HG03097 (cell line): Measurements from ENCODE around the gene ITIH4.
"Not testable (repeated sequence)": the region's sequence is repeated elsewhere in the genome, so short reads cannot be mapped to it uniquely, and the experiment has no call there.

ENCODE experiments used
- ATAC-seq: cut with Tn5 transposase; IDR thresholded peaks from one replicate; pipeline ENCODE4 v1.9.1; 2021; ENCODE audit not compliant: unreplicated experiment, low FRiP score

ITIH4 gene

GRCh38 chr3:52787246-52787645 is 43.2 kb downstream of the ITIH4 start:
- ATAC-seq, result no peak

DNA sequence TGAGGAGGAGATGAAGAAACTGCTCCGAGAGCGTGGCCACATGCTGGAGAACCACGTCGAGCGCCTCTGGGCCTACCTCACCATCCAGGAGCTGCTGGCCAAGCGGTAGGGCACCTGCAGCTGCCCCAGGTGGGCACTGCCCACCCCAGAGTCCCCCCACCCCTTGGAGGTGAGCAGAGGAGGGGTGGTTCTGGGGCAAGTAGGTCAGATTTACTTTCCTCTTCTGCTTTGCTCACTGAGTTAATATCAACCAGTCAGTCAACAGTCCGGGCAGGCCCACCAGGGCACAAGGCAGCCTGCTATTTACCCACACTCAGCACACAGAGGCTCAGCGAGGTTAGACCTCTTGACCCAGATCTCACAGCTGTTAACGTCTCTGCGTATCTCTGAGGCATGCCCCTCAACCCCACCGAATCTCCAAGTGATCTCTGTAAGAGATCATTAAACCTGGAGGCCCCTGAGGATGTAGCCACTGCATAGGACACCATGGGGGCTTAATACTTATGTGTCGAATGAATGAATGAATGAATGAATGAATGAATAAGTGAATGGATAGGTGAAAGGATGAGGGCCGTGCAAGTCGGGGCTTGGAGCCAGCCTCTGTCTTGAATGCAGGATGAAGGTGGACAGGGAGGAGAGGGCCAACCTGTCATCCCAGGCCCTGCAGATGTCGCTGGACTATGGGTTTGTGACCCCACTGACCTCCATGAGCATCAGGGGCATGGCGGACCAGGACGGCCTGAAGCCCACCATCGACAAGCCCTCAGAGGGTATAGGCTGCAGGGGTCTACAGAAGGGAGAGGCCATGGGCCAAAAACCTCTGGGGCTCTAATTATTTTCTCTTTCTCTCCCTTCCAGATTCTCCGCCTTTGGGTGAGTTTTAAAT is 43.9 kb downstream of the ITIH4 start:
- ATAC-seq, result no peak

DNA sequence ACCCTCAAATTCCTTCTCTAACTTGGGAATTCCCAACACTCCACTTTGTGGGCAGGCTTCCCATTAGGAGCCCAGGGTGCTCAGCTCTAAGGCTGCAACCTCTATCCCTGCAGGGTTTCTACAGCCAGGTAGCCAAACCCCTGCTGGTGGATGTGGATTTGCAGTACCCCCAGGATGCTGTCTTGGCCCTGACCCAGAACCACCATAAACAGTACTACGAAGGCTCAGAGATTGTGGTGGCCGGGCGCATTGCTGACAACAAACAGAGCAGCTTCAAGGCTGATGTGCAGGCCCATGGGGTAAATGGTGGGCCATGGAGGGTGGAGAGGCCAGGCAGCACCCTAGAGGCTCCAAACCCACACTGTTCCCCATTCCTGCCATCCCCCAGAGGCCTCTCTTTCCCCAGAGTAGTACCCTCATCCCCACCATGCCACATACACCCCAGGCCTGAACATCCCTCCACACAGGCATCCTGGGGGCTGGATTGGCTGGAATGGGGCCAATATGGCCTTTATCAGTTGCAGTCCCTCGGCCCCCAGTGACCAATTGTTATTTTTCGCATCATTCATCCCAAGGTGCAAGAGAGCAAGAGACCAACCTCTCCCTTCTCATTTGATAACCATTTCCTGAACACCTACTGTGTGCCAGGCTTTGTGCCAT is 45.4 kb downstream of the ITIH4 start:
- ATAC-seq, result no peak

DNA sequence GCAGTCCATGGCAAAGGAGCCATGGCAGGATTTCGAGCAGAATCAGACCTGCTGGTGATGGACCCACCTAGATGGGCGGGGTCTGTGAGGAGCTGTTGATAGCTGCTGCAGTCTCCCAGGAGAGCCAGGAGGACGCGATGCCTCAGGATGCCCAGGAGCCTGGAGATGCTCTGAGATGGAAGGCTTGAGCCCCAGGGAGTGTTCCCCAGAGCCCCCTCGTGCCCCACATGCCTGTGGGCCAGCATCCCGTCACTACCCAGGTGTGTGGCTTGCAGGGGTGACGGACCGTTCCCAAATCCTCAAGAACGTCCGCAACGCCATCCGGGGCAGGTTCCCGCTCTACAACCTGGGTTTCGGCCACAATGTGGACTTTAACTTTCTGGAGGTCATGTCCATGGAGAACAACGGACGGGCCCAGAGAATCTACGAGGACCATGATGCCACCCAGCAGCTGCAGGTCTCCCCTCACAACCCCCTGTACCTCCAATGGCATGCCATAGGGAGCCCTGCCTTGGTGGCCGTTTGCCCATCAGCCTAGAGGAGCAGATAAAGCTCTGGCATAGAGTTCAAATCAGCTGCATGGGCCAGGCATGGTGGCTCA is 46.4 kb downstream of the ITIH4 start:
- ATAC-seq, result no peak

DNA sequence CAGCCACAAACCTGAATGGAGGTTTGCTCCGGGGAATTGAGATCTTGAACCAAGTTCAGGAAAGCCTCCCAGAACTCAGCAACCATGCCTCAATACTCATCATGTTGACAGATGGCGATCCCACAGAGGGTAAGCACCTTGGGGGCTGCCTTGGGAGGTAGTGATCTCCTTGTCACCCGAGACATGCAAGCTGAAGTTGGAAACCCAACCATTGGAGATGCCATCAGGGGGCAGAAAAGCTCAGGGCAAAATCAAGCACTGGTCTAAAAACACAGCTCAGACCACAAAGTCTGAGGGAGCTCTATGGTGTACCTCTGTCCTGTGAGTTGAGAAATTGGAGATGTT is 47.3 kb downstream of the ITIH4 start:
- ATAC-seq, result no peak

DNA sequence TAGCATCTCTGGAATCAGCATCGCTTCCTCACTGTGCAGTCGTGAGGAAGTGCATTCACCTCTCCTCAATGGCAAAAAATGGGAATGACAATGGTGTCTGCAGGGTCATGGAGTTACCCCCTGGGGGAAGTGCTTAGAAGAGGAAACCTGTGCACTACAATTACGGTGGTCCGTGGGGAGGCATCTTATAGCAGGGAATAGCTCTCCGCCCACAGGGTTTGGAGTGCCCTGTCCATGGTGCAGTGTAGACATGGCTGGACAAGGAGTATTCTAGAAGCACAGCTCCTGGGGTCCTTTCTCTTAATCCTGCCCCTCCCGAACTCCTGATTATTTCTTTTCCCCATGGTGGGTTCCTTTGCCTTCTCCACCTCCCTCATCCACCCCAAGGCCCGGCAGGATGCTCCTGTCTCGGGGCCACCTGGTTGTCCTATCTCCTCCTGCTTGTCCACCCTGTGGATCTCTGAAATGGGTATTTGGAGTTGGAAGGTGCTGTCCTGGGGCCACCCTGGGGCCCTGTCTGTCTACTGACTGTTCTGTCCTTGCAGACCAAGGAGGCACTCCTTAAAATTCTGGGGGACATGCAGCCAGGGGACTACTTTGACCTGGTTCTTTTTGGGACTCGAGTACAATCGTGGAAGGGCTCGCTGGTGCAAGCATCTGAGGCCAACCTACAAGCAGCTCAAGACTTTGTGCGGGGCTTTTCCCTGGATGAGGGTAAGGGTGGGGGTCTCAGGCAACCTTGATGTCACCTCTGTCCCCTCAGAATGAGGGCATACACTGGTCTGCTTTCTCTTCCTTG is 47.9 kb downstream of the ITIH4 start:
- no peak for ATAC-seq

- no peak for ATAC-seq
Measured at GRCh38 chr3:52781741-52782140, 48.7 kb downstream of the ITIH4 start.

DNA sequence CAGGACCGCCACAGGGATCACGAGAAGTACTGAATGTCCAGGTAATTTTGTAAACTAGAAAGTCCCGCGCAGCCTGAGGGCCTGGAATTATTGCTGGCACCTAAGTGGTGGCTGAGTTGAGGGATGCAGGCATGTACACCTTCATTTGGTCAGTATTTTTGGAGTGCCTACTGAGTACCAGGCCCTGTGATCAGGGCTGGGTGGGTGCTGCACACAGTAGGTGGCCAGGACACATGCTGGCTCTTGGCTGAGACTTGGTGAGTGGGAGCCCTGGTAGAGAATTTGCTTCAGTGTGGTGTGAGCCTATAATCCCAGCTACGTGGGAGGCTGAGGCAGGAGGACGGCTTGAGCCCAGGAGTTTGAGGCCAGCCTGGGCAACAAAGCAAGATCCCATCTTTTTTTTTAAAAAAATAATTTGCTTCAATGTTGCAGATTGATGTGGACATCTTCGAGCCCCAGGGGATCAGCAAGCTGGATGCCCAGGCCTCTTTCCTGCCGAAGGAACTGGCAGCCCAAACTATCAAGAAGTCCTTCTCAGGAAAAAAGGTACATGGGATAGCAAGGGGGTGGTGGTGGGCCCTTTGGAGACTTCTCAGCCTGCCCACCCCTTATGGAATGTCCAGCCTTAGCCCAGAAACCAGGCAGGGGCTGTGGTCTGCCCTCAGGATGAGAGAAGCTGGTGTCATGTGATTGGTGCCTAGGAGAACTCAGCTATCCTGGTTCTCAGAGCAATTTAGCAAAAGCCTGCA is 50.5 kb downstream of the ITIH4 start:
- ATAC-seq, result no peak

DNA sequence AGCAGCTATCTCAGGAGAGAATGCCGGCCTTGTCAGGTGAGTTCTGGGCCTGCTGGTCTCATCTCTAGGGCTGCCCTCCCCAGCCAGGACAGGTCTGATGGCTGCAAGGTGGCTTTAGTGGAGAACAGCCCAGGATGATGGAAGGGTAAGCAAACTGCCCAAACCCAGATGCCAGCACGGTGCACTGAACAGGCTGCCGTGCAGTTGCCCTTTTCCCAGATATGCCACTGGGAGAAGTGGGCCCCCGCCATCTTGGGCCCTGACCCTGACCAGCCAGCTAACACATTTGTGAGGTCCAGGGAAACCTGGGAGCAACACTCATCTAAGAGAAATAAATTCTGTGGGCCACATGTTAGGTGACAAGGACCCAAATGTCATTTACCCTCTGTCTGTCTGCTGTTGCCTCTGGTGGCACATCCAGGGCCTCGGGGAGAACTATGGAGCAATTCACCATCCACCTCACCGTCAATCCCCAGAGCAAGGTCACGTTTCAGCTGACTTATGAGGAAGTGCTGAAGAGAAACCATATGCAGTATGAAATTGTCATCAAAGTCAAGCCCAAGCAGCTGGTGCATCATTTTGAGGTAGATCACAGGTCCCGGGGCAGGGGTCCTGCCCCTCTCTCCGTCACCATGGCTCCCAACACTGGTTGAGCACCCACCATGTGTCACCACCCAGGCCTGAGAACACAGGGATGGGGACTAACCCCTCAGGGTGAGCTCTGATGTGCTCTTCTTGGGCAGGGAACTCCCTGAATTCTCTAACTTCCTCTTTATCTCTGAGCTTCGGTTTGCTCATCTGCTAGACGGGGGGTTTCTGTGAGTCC is 51.2 kb downstream of the ITIH4 start:
- ATAC-seq, result no peak

GRCh38 chr3:52777959-52778805 is 52.3 kb downstream of the ITIH4 start:
- ATAC-seq, result no peak

DNA sequence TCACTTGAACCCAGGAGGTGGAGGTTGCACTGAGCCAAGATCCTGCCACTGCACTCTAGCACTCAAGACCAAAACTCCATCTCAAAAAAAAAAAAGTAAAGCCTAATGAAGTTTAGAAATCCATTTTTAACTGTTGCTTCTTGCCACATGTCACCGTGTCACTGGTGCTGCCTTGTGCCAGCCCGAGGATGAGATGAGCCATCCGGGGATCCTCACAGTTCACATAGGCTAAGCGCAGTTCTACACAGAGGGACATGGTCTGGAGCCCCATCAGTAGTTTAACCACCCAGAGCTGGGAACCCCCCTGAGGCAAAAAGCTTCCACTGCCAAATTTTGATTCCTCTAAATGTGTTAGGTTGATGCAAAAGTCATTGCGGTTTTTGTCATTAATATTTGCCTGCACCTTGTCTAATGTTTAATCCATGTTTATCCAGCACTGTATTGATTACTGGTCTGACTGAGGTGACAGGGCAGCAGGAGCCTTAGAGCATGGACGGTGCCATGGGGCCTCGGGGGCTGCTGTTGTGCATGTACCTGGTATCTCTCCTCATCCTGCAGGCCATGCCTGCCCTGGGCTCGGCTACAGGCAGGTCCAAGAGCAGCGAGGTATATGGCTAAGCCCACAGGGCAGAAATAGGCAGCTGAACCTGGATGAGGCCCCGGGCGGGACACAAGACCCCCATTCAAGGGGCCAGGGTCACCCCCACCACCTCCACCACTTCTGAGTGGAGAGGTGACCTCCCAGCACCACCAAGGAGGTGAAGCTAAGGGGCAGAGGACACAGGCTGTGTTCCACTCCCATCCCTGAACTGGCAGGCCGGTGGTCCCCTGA is 53.1 kb downstream of the ITIH4 start, which contains the start of gene ITIH1:
Gene ITIH1, plus strand, starts transcription at position 473 of the 832 bp plus-strand sequence. Its CDS starts 17 bp downstream, at position 490.
- ATAC-seq, result no peak

- not testable (repeated sequence) for ATAC-seq
Measured at GRCh38 chr3:52776486-52776885, 54.0 kb downstream of the ITIH4 start.

- no peak for ATAC-seq
Measured at GRCh38 chr3:52775877-52776276, 54.6 kb downstream of the ITIH4 start.

GRCh38 chr3:52774901-52775864 is 55.3 kb downstream of the ITIH4 start:
- ATAC-seq, result no peak

DNA sequence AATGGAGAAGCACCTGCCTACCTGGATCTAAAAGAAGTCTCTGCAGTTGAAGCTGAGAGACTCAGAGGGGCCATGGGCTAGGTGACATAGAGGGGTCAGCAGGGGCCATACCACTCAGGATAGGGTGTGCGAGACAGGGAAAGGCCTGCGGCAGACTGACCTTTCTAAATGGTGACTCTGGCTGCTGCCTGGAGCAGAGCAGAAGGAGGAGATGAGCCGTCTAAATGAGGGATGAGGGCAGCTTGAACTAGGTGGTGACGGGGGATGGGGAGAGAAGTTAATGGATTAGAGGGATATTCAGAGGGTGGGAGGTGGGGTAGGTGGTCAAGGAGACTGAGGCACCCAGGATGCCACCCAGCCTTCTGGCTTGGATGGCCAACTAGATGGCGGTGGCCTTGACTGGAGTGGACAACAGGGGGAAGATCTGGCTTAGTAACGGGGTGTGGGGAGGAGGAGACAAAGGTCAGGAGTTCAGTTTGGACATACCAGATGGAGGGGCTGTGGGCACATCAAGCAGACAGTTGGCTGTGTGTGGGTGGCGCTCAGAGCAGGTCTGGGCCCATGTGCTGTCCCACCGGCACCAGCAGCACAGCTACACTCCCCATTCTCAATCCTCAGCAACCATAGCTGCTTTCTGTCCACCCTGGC is 56.3 kb downstream of the ITIH4 start:
- no peak for ATAC-seq
